Heart left ventricle (tissue), 16 donors: ENCODE data around the gene EXD3. TPM values are rescaled to one million over a fixed set of nuclear protein-coding genes. Genes with fewer than 3 reads are reported as not detected.

Experiments
- ATAC-seq, 4 donors: fragments of 200-7000 bp; cut with Tn5 transposase; one replicate each; pipeline ENCODE4 v1.9.1; 2020 to 2022; ENCODE audit warnings: moderate library complexity in 4 of 4, mild to moderate bottlenecking in 3 of 4, moderate number of reproducible peaks in 1 of 4
- DNase-seq, 5 donors: peaks; one replicate each; pipeline ENCODE4 v3.0.0-alpha.2; 2020
- H3K27ac ChIP-seq, 12 donors: fragments of 200-600 bp; sonication (generic) in 4 of 12; one replicate each; pipeline versions ENCODE4 v1.5.0 to v1.8.0; 2016 to 2022; ENCODE audit warnings: mild to moderate bottlenecking in 2 of 12
- H3K27me3 ChIP-seq, 9 donors: fragments of 200-600 bp; sonication (generic) in 2 of 9; one replicate each; pipeline versions ENCODE4 v1.5.1 to v1.8.0; 2016 to 2022; ENCODE audit warnings: mild to moderate bottlenecking in 3 of 9
- H3K36me3 ChIP-seq, 9 donors: fragments of 200-600 bp; sonication (generic) in 2 of 9; one replicate each; pipeline versions ENCODE4 v1.5.0 to v1.8.0; 2018 to 2022; ENCODE audit warnings: mild to moderate bottlenecking in 2 of 9
- H3K4me1 ChIP-seq, 12 donors: fragments of 200-600 bp; sonication (generic) in 4 of 12; one replicate each; pipeline versions ENCODE4 v1.5.0 to v1.8.0; 2016 to 2022; ENCODE audit warnings: mild to moderate bottlenecking in 3 of 12
- H3K4me3 ChIP-seq, 12 donors: fragments of 200-600 bp; sonication (generic) in 4 of 12; one replicate each; pipeline versions ENCODE4 v1.5.0 to v1.8.0; 2017 to 2022; ENCODE audit warnings: mild to moderate bottlenecking in 9 of 12, moderate library complexity in 4 of 12
- H3K9me3 ChIP-seq, 12 donors: fragments of 200-600 bp; sonication (generic) in 4 of 12; one replicate each; pipeline versions ENCODE4 v1.5.0 to v1.8.0; 2016 to 2022; ENCODE audit warnings: mild to moderate bottlenecking in 1 of 12
- POLR2A ChIP-seq, 2 donors: fragments of 450-650 bp; IDR thresholded peaks; one replicate each; pipeline ENCODE4 v1.6.1; 2017; ENCODE audit warnings: antibody characterized with exemption in 2 of 2, mild to moderate bottlenecking in 2 of 2, moderate library complexity in 2 of 2
- WGBS, 4 donors: extraction: QIAGEN DNeasy Blood & Tissue Kit in 2 of 4; methylation state at CpG; one replicate each; pipeline versions ENCODE4 v1.1.5 to v1.1.7; 2013 to 2018; 5-methylcytosine and 5-hydroxymethylcytosine counted together
- intact Hi-C, 10 donors: fragments of 100-400 bp; cut with DNase I; formaldehyde crosslinking; loops; one replicate each; pipeline versions ENCODE4 v1.11.1 to v1.14.2; 2022
- polyA plus RNA-seq, 2 donors: library from polyadenylated mRNA; stranded (reverse); fragments of 200-250 nt; gene quantifications; one replicate each; pipeline ENCODE4 v1.2.3, GENCODE V29; 2013
- total RNA-seq, 9 donors: library from RNA; depleted of rRNA in 2 of 9; stranded (reverse); fragments of >200 nt in 2 of 9; fragmentation: NEBNext Ultra II Directional in 3 of 9; extraction: Animal tissue kit (Norgen Biotek cat#: 25700) in 3 of 9; gene quantifications; one replicate each; pipeline versions ENCODE4 v1.1.0 to v1.2.4, GENCODE V29; 2016 to 2023
- TF ChIP-seq, protein P1 (sequence below), 12 donors: fragments of 200-600 bp; sonication (generic) in 4 of 12; IDR thresholded peaks; one replicate each; pipeline versions ENCODE4 v1.5.0 to v1.8.0; 2018 to 2022; ENCODE audit warnings: antibody characterized with exemption in 12 of 12, mild to moderate bottlenecking in 5 of 12
- donor health status: ischemic (EF 13 %, LVEDD 7.1; RV severe dilation, severe dysfunction).
- donor health status: healthy with polysubstance abuse.
- donor health status: DM: no; HTN: yes; CAD: no.
- donor health status: DM: no; HTN: no; CAD: no.
- donor health status: ischemic (EF 25% LVEDD 6.9; RV normal size, moderate dysfunction).
- donor health status: ischemic (EF 25% LVEDD 5.7; RV mildly dilated, moderate dysfunction).
- donor health status: healthy.
- donor health status: DM: yes; HTN: yes; CAD: no.
- donor health status: ischemic (EF 35%, LVEDD 5.7; RV mildly dilated, moderate dysfunction).
- donor health status: nonischemic (EF 11% LVEDD 7.7; RV severe dilation, severe dysfunction).
- donor health status: DM: yes; HTN: yes; CAD: no.
- donor health status: PGD.
- donor health status: ischemic (EF 29% LVEDD 5.4; RV normal size, mild dysfunction).
- donor health status: nonischemic (EF 23%, LVEDD 6.1; RV moderate dilation, normal function).

EXD3 gene
- total and polyA plus RNA-seq, 11 donors, result 4.1 to 15.2 (median 8.6) TPM

- Histone ChIP-seq H3K36me3 (peaks cover 0 to 11% (median 0%) of the 10 kb centered on the region in 9 donors), H3K4me3 (no peak overlapping the region), H3K27me3 (no peaks in the 10 kb centered on the region), H3K9me3 (peaks cover 0 to 22% (median 11%) of the 10 kb centered on the region in 12 donors), H3K4me1 (peaks cover 0 to 27% (median 13%) of the 10 kb centered on the region in 12 donors), H3K27ac (peak overlapping the region; percentile 44 to 86 (median 73))
- intact Hi-C loops, result loop anchor here in 3 of 10 donors (1.0 to 5.0 kb wide), 3 partner anchors 34 to 54 kb away; no protein-coding TSS in a partner anchor
- 72 to 80% (median 74%) methylated on average over 21 to 43 of the region's 43 CpGs for WGBS, 4 donors
- peak; percentile 38 to 83 (median 73) for ATAC-seq
- peak; percentile 61 to 81 (median 72) for DNase-seq
- TF ChIP-seq POLR2A (IDR thresholded peaks at IDR 0.05), result no peak
- TF ChIP-seq, protein P1, sequence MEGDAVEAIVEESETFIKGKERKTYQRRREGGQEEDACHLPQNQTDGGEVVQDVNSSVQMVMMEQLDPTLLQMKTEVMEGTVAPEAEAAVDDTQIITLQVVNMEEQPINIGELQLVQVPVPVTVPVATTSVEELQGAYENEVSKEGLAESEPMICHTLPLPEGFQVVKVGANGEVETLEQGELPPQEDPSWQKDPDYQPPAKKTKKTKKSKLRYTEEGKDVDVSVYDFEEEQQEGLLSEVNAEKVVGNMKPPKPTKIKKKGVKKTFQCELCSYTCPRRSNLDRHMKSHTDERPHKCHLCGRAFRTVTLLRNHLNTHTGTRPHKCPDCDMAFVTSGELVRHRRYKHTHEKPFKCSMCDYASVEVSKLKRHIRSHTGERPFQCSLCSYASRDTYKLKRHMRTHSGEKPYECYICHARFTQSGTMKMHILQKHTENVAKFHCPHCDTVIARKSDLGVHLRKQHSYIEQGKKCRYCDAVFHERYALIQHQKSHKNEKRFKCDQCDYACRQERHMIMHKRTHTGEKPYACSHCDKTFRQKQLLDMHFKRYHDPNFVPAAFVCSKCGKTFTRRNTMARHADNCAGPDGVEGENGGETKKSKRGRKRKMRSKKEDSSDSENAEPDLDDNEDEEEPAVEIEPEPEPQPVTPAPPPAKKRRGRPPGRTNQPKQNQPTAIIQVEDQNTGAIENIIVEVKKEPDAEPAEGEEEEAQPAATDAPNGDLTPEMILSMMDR (IDR thresholded peaks at IDR 0.05), result no peak
Observed at GRCh38 chr9:137353223-137354152, 69.5 kb downstream of the EXD3 start.

GRCh38 chr9:137352511-137353222, 70.3 kb downstream of the EXD3 start:
- DNase-seq, result peak in 1 of 5 donors; percentile 59
- peaks cover 0 to 16% (median 10%) of the 10 kb centered on the region in 12 donors for H3K9me3 ChIP-seq
- H3K4me3 ChIP-seq, result no peak overlapping the region
- TF ChIP-seq POLR2A (IDR thresholded peaks at IDR 0.05), result no peak
- TF ChIP-seq, protein P1 (IDR thresholded peaks at IDR 0.05), result no peak
- 85 to 95% (median 90%) methylated on average over 8 to 26 of the region's 26 CpGs for WGBS, 4 donors
- no peaks in the 10 kb centered on the region for H3K27me3 ChIP-seq
- H3K36me3 ChIP-seq, result peaks cover 0 to 10% (median 0%) of the 10 kb centered on the region in 9 donors
- intact Hi-C loops, result loop anchor here in 2 of 10 donors (5.0 kb wide), 2 partner anchors 35 to 55 kb away; no protein-coding TSS in a partner anchor
- no peak for ATAC-seq
- H3K4me1 ChIP-seq, result peaks cover 0 to 27% (median 13%) of the 10 kb centered on the region in 12 donors
- peak overlapping the region in 5 of 12 donors; percentile 28 to 86 (median 73) for H3K27ac ChIP-seq

DNA sequence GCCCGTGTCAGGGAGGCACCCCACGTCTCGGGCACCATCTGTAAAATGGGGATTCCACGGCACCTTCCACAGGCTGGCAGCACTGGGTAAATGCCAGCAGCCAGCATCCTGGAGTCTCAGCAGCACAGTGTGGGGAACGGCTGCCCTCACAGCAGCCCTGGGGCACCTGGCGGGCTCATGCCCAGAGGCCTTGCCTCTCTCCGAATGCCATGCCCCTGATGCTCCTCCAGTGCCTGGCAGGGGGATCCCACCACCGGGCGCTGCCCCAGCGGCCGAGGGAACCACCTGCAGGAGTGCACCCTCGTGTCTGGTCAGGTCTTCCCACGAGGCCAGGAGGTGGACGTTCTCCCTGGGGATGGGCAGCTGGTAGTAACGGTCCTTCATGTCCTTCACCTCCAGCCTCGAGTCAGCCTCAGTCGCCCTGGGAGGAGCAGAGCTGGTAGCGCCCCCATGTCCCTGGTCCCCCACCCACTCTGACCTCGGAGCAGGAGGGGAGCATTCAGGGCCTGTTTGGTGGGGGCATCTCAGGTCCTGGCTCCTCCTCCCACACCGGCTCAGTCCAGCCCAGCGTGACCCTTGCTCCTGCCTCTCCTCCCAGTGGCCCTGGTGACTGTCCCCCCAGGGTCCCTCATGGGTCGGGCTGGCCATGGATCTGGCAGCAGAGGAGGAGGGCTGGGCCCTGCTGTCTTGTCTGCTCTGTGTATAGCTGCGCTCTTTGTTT, 71.0 kb downstream of the EXD3 start:
- no peak overlapping the region for H3K27ac ChIP-seq
- intact Hi-C loops, result loop anchor here in 2 of 10 donors (5.0 kb wide), 2 partner anchors 35 to 55 kb away; no protein-coding TSS in a partner anchor
- H3K9me3 ChIP-seq, result peaks cover 0 to 13% (median 5%) of the 10 kb centered on the region in 12 donors
- TF ChIP-seq POLR2A (IDR thresholded peaks at IDR 0.05), result no peak
- TF ChIP-seq, protein P1 (IDR thresholded peaks at IDR 0.05), result no peak
- peaks cover 0 to 27% (median 13%) of the 10 kb centered on the region in 12 donors for H3K4me1 ChIP-seq
- no peak overlapping the region for H3K4me3 ChIP-seq
- DNase-seq (no peak), ATAC-seq (no peak)
- H3K36me3 ChIP-seq, result peaks cover 0 to 15% (median 3%) of the 10 kb centered on the region in 9 donors
- no peaks in the 10 kb centered on the region for H3K27me3 ChIP-seq
- 91 to 94% (median 92%) methylated on average over 12 to 23 of the region's 23 CpGs for WGBS, 4 donors
